ENCODE measurements around the gene TRIM65.

The TRIM65 gene

DNA sequence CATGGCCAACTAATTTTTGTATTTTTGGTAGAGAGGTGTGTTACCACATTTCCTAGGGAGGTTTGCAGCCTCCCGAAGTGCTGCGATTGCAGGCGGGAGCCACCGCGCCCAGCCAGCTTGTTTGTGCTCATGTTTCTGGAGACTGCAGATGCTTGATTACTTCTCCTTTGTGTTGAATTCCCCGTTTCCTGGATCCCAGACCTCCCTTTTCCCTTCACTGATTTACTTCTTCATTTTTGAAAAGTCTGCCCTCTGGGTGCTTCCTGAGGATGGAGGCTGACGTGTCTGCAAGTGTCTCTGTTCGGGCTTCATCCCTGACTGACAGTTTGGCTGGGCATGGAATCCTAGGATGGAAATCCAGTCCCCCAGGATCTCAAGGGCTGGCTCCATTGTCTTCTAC, 11.3 kb downstream of the TRIM65 start:
- TF ChIP-seq Cebpa-rat (IDR thresholded peaks at IDR 0.05) = no peak
- no peaks in the 10 kb centered on the region for H3K9me3 ChIP-seq (replicated peaks in 1 of 11)
- peaks cover 0 to 8% (median 4%) of the 10 kb centered on the region in 11 experiments; a peak in 14 of 22 replicates for H3K27me3 ChIP-seq
- H3K4me3 ChIP-seq = no peak overlapping the region
- H3K9ac ChIP-seq = no peak overlapping the region
- H3K4me2 ChIP-seq = peak overlapping the region in 9 of 11 experiments; percentile 23 to 77 (median 58); a peak in 17 of 22 replicates
- H4K20me1 ChIP-seq = peaks cover 0 to 6% (median 0%) of the 10 kb centered on the region in 11 experiments; a peak in 2 of 22 replicates
- H3K36me3 ChIP-seq = peaks cover 5 to 23% (median 15%) of the 10 kb centered on the region in 11 experiments; a peak in 21 of 22 replicates
- H3K4me1 ChIP-seq = peaks cover 38 to 62% (median 49%) of the 10 kb centered on the region in 10 experiments
- H3K27ac ChIP-seq = peak overlapping the region in 3 of 11 experiments; percentile 3 to 14 (median 5); a peak in 1 of 22 replicates

DNA sequence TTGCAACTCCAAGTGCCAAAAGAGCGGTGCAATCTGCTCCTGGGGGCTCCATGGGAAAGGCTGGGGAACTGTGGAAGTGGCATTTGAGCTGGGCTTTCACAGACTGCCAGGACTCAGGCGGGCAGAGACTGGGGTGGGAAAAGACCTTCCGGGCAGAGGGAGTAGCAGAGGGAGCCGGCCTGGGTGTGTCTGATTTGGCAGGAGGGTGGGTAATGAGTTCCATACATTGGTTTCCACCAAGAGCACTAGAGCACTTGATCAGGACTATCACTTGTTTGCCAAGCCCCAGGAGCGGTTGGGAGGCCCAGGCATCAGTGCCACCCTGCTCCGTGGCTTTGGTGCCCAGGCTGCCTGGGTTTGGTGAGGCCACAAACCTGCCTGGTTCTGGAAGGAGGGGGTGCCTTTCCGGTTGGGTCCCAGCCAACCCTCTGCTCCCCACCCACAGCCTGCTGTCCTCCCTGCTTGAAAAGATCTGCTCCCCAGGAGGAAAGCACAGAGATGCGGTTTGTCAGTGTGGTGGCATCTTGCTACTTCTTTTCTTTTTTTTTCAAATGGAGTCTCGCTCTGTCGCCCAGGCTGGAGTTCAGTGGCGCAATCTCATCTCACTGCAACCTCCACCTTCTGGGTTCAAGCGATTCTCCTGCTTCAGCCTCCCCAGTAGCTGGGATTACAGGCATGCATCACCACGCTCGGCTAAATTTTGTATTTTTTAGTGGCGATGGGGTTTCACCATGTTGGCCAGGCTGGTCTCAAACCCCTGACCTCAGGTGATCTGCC, 14.9 kb downstream of the TRIM65 start:
- Histone ChIP-seq H3K27ac (peak overlapping the region in 9 of 11 experiments; percentile 45 to 80 (median 76); a peak in 19 of 22 replicates), H3K4me3 (peak overlapping the region in 3 of 10 experiments; percentile 0 to 27 (median 11); a peak in 1 of 20 replicates), H3K9me3 (replicated peaks in 1 of 11) (no peaks in the 10 kb centered on the region), H3K4me2 (peak overlapping the region; percentile 73 to 91 (median 85)), H3K4me1 (peaks cover 67 to 90% (median 78%) of the 10 kb centered on the region in 10 experiments), H3K36me3 (no peaks in the 10 kb centered on the region), H3K9ac (peak overlapping the region in 10 of 11 experiments; percentile 9 to 68 (median 54); a peak in 17 of 22 replicates), H3K27me3 (peaks cover 14 to 44% (median 39%) of the 10 kb centered on the region in 11 experiments), H4K20me1 (peaks cover 0 to 6% (median 0%) of the 10 kb centered on the region in 11 experiments; a peak in 2 of 22 replicates)
- TF ChIP-seq Cebpa-rat (IDR thresholded peaks at IDR 0.05) = peak in 9 of 11 experiments; percentile 16 to 95 (median 86); a peak in 16 of 22 replicates

DNA sequence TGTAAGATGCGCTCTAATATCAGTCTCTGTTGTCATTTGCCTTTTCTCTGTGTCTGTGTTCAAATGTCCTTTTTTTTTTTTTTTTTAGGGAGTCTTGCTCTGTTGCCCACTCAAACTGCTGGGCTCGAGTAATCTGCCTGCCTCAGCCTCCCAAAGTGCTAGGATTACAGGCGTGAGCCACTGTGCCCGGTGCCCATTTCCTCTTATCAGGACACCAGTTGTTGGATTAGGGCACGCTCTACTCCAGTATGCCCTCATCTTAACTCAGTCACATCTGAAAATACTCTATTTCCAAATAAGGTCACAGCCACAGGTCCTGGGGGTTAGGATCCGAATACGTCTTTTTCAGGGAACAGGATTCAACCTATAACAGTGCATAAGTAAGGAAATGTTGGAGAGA, 16.5 kb downstream of the TRIM65 start:
- H4K20me1 ChIP-seq = peaks cover 0 to 6% (median 0%) of the 10 kb centered on the region in 11 experiments; a peak in 2 of 22 replicates
- no peak overlapping the region; a peak in 1 of 22 replicates for H3K9ac ChIP-seq
- no peaks in the 10 kb centered on the region for H3K9me3 ChIP-seq (replicated peaks in 1 of 11)
- H3K4me3 ChIP-seq = no peak overlapping the region
- no peak overlapping the region for H3K27ac ChIP-seq
- H3K27me3 ChIP-seq = peaks cover 14 to 56% (median 50%) of the 10 kb centered on the region in 11 experiments
- H3K4me1 ChIP-seq = peaks cover 76 to 98% (median 86%) of the 10 kb centered on the region in 10 experiments
- TF ChIP-seq Cebpa-rat (IDR thresholded peaks at IDR 0.05) = no peak
- H3K36me3 ChIP-seq = no peaks in the 10 kb centered on the region
- peak overlapping the region; percentile 24 to 91 (median 85); a peak in 21 of 22 replicates for H3K4me2 ChIP-seq

DNA sequence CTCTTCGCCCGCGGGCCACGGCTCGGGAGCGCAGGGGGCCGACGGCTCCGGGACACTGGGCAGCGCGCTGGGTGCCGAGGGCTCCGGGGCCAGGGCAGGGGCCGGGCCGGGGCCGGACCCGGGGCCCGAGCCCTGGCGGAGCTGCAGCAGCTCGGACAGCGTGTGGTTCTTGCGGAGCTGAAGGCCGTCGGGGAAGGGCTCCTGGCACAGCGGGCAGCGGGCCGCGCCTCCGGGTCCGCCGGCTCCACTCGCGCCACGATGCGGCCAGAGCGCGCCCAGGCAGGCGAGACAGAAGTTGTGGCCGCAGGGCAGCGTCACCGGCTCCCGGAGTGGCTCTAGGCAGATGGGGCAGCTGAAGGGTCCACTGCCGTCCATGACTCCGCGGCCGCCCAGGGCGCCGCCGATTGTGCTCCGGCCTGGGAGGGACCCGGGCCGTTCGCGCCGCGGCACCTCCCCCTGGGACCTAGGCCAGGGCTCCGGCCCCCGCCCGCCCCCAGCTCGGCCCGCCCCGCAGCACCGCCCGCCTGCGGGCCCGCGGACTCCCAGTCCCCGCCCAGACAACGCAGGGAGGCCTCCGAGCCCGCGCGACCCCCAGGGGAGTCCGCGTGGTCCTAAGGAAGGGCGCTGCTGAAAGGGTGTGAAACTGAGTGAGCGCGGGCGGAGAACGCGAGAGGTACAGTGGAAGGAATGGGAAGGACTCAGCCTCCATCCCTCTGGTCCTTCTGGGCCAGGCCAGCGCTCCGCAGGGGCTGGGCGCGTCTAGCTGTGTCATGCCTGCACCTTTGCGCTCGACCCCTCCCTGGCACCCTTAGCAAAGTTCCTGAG, 18.4 kb downstream of the TRIM65 start, which contains the start of gene TRIM47:
Gene TRIM47, minus strand, starts transcription at position 408 of the 825 bp plus-strand sequence. Its CDS starts 33 bp downstream, at position 375.
- H3K9me3 ChIP-seq (replicated peaks in 1 of 11) = no peaks in the 10 kb centered on the region
- peak within 1 kb of the TSS; percentile 83 to 97 (median 90) for H3K4me2 ChIP-seq
- peaks cover 0 to 6% (median 0%) of the 10 kb centered on the region in 11 experiments; a peak in 2 of 22 replicates for H4K20me1 ChIP-seq
- no peak for TF ChIP-seq Cebpa-rat (IDR thresholded peaks at IDR 0.05)
- H3K27ac ChIP-seq = peak within 1 kb of the TSS; percentile 34 to 77 (median 60); a peak in 21 of 22 replicates
- H3K27me3 ChIP-seq = peaks cover 14 to 56% (median 50%) of the 10 kb centered on the region in 11 experiments
- peak within 1 kb of the TSS; percentile 39 to 82 (median 70) for H3K9ac ChIP-seq
- peak within 1 kb of the TSS; percentile 49 to 69 (median 58) for H3K4me3 ChIP-seq
- peaks cover 0 to 12% (median 0%) of the 10 kb centered on the region in 11 experiments; a peak in 3 of 22 replicates for H3K36me3 ChIP-seq
- H3K4me1 ChIP-seq = peaks cover 80 to 97% (median 89%) of the 10 kb centered on the region in 10 experiments

DNA sequence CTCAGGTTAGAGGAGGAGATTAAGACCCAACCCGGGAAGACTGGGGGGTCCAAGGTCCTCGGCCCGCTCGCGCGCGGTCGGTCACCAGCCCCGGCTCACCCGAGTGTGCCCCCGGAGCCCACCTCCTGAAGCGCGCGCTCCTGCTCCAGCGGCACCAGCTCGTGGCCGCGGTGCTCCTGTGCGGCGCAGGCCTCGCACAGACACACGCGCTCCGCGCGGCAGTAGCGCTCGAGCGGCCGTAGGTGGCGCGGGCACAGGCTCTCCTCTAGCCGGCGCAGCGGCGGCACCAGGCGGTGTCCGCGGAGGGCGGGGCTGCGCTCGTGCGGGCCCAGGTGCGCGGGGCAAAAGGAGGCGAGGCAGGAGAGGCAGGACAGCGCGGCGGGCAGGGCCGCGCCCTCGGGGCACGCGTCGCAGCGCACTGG, 19.0 kb downstream of the TRIM65 start:
- no peak for TF ChIP-seq Cebpa-rat (IDR thresholded peaks at IDR 0.05)
- Histone ChIP-seq H3K9me3 (replicated peaks in 1 of 11) (no peaks in the 10 kb centered on the region), H3K9ac (peak overlapping the region; percentile 39 to 82 (median 70)), H3K4me1 (peaks cover 80 to 97% (median 89%) of the 10 kb centered on the region in 10 experiments), H3K4me3 (peak overlapping the region; percentile 49 to 69 (median 58)), H3K27me3 (peaks cover 14 to 56% (median 50%) of the 10 kb centered on the region in 11 experiments), H3K4me2 (peak overlapping the region; percentile 83 to 97 (median 90)), H4K20me1 (peaks cover 0 to 6% (median 0%) of the 10 kb centered on the region in 11 experiments; a peak in 2 of 22 replicates), H3K27ac (peak overlapping the region; percentile 34 to 77 (median 60); a peak in 21 of 22 replicates), H3K36me3 (peaks cover 0 to 12% (median 0%) of the 10 kb centered on the region in 11 experiments; a peak in 3 of 22 replicates)

DNA sequence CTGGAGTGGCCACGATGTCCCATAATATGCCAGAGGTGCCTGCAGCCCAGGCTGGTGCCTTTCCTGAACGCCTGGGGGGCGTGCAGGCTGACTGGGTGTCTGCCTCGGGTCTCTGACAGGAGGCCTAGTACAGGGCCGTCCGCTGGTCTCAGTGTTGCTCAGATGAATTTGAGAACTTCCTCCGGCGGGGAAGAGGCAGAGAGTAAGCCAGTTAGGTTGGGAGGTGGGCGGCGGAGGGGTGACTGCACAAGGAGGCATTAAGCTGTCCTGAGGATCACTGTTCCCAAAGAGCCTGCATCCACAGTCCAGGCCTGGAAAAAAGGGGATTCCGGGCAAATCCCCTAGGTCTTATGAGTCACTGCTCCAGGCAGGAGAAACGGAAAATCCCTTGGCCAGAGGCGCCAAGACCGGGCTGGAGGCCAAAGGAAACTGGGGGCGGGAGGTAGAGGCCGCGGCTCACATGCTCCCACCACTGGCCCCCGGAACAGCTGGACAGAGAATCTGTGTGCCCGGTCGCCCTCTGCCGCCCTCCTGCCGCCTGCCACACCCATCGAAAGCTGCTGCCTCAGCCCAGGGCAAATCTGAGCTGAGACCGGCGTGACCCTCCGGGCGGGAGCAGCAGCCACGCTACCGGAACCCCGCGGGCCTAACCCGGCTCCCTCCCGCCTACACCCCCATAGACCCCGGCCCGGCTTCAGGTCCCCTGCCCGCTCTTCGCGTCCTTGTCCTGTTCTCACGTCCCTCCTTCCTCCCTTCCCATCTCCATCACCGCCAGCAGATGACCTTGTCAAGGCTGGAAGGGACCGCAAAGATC, 19.6 kb downstream of the TRIM65 start:
- peak overlapping the region; percentile 34 to 77 (median 60); a peak in 21 of 22 replicates for H3K27ac ChIP-seq

DNA sequence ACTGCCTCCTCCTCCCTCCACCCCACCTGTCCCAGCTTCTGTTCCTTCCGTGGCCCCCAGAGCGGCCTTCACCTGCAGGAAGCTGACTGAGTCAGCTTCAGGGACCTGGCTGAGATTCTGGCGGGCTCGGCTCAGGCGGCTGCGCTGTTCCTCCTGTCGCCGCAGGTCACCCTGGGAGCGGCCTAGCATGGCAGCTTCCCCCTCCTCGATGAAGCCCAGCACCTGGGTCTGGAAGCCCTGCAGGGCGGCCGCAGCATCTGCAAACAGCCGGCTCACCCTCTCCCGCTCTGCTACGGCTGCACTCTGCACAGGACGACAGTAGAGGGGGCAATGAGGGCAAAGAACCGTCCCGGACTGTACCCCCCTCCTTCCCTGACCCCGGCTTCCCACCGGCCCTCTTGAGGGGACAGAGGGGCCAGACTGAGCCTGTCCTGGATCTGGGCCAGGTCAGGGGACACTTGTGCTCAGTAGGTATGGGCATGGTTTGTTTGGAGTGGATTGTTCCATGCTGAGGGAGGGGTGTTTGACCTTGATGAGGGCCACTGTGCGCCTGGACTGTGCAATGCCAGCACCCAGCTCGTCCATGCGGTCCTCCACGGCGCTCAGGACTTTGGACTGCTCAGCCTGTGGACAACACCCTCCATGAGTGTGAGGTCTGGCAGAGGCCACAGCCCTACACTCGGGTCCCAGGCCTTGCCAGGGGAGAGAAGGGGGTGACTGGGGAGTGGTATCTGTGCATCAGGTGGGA, 20.4 kb downstream of the TRIM65 start:
- Histone ChIP-seq H3K9me3 (replicated peaks in 1 of 11) (no peaks in the 10 kb centered on the region), H4K20me1 (peaks cover 0 to 6% (median 0%) of the 10 kb centered on the region in 11 experiments; a peak in 2 of 22 replicates), H3K27ac (peak overlapping the region; percentile 25 to 77 (median 61); a peak in 18 of 22 replicates), H3K4me2 (peak overlapping the region; percentile 83 to 97 (median 90)), H3K4me3 (peak overlapping the region in 6 of 10 experiments; percentile 8 to 69 (median 62); a peak in 10 of 20 replicates), H3K4me1 (peaks cover 71 to 94% (median 83%) of the 10 kb centered on the region in 10 experiments), H3K36me3 (peaks cover 0 to 12% (median 0%) of the 10 kb centered on the region in 11 experiments; a peak in 3 of 22 replicates), H3K9ac (peak overlapping the region; percentile 39 to 82 (median 70); a peak in 21 of 22 replicates), H3K27me3 (peaks cover 14 to 56% (median 50%) of the 10 kb centered on the region in 11 experiments)
- TF ChIP-seq Cebpa-rat (IDR thresholded peaks at IDR 0.05) = no peak

More for the DNA sequence above, 19.6 kb downstream of the TRIM65 start:
- Histone ChIP-seq H3K9me3 (replicated peaks in 1 of 11) (no peaks in the 10 kb centered on the region), H3K36me3 (peaks cover 0 to 12% (median 0%) of the 10 kb centered on the region in 11 experiments; a peak in 3 of 22 replicates), H4K20me1 (peaks cover 0 to 6% (median 0%) of the 10 kb centered on the region in 11 experiments; a peak in 2 of 22 replicates), H3K4me1 (peaks cover 79 to 97% (median 89%) of the 10 kb centered on the region in 10 experiments), H3K9ac (peak overlapping the region; percentile 39 to 82 (median 70)), H3K27me3 (peaks cover 14 to 56% (median 50%) of the 10 kb centered on the region in 11 experiments), H3K4me3 (peak overlapping the region; percentile 49 to 69 (median 58)), H3K4me2 (peak overlapping the region; percentile 83 to 97 (median 90))
- no peak for TF ChIP-seq Cebpa-rat (IDR thresholded peaks at IDR 0.05)

All from BLaER1 treated with 17β-estradiol and CSF1 and Interleukin-3, amounts not matched to agents 10 nM and 100 nM (cell line).